Calu3 (cell line): ENCODE measurements around the gene NNT. TPM values are rescaled to one million over a fixed set of nuclear protein-coding genes. Genes with fewer than 3 reads are reported as not detected.
"Not testable (repeated sequence)": the region's sequence is repeated elsewhere in the genome, so short reads cannot be mapped to it uniquely, and the experiment has no call there.

Experiments
- Bru-seq: library from RNA; stranded (reverse); fragments of 400-500 nt; gene quantifications from one replicate; lab custom pipeline; 2021; lab: Mats Ljungman, UMichigan
- BruChase-seq, 2 experiments: library from RNA; stranded (reverse); fragments of 400-500 nt; gene quantifications; one replicate each; lab custom pipeline; 2021; lab: Mats Ljungman, UMichigan
- BruUV-seq: library from RNA; stranded (reverse); fragments of 400-500 nt; replicated peaks from 2 replicates; lab custom pipeline; 2021; lab: Mats Ljungman, UMichigan
- CTCF ChIA-PET: fragments of 300-600 bp; sonication (Branson Sonifier 250); formaldehyde crosslinking; loops from one replicate; lab custom pipeline; 2022; ENCODE audit warnings: antibody characterized with exemption; lab: Charles Lee
- DNase-seq: peaks from one replicate; pipeline ENCODE4 v3.0.0; 2022
- H3K27ac Mint-ChIP-seq: one replicate; pipeline ENCODE4 v1.8.0; 2022; ENCODE audit warnings: mixed read lengths; ENCODE audit not compliant: unreplicated experiment
- H3K27me3 Mint-ChIP-seq: one replicate; pipeline ENCODE4 v1.8.0; 2022; ENCODE audit warnings: mixed read lengths; ENCODE audit not compliant: unreplicated experiment
- H3K36me3 Mint-ChIP-seq: one replicate; pipeline ENCODE4 v1.8.0; 2022; ENCODE audit warnings: mild to moderate bottlenecking, moderate library complexity, mixed read lengths; ENCODE audit not compliant: insufficient read depth, unreplicated experiment
- H3K4me1 Mint-ChIP-seq: one replicate; pipeline ENCODE4 v1.8.0; 2022; ENCODE audit warnings: mild to moderate bottlenecking, low read depth, mixed read lengths; ENCODE audit not compliant: unreplicated experiment
- H3K4me3 Mint-ChIP-seq: one replicate; pipeline ENCODE4 v1.8.0; 2022; ENCODE audit warnings: mild to moderate bottlenecking, low read depth, moderate library complexity, mixed read lengths; ENCODE audit not compliant: unreplicated experiment
- H3K9me3 Mint-ChIP-seq: one replicate; pipeline ENCODE4 v1.8.0; 2022; ENCODE audit warnings: low read depth, mixed read lengths; ENCODE audit not compliant: unreplicated experiment
- intact Hi-C: fragments of 100-400 bp; cut with micrococcal nuclease; formaldehyde crosslinking; loops from one replicate; pipeline ENCODE4 v1.10.0; 2022; ENCODE audit not compliant: unreplicated experiment
- long read RNA-seq: library from polyadenylated mRNA; stranded (forward); transcript quantifications from one replicate; pipeline ENCODE4 v2.0.0, GENCODE V29; 2022
- total RNA-seq: library from RNA; stranded (reverse); gene quantifications from 2 replicates; pipeline ENCODE4 v1.2.3, GENCODE V29; 2022
- TF ChIP-seq, protein P1 (sequence below): fragments of 200-600 bp; IDR thresholded peaks from one replicate; pipeline ENCODE4 v1.8.0; 2022; ENCODE audit warnings: antibody characterized with exemption; ENCODE audit not compliant: unreplicated experiment

The NNT gene
- total RNA-seq: 61.7 and 72.4 TPM in 2 replicates
- percentile 78 among the genes with signal in this experiment for Bru-seq, nascent RNA
- BruChase-seq, experiment 1, labeled RNA remaining after a 6-hour chase: percentile 65 among the genes with signal in this experiment
- percentile 68 among the genes with signal in this experiment for BruChase-seq, experiment 2, labeled RNA remaining after a 2-hour chase
- long read RNA-seq, full-length matches to known transcripts: 25 of 37 reads
- long read RNA-seq, partial matches to known transcripts: 8 of 37 reads
- long read RNA-seq, other reads (novel, unspliced or antisense): 4 of 37 reads

DNA sequence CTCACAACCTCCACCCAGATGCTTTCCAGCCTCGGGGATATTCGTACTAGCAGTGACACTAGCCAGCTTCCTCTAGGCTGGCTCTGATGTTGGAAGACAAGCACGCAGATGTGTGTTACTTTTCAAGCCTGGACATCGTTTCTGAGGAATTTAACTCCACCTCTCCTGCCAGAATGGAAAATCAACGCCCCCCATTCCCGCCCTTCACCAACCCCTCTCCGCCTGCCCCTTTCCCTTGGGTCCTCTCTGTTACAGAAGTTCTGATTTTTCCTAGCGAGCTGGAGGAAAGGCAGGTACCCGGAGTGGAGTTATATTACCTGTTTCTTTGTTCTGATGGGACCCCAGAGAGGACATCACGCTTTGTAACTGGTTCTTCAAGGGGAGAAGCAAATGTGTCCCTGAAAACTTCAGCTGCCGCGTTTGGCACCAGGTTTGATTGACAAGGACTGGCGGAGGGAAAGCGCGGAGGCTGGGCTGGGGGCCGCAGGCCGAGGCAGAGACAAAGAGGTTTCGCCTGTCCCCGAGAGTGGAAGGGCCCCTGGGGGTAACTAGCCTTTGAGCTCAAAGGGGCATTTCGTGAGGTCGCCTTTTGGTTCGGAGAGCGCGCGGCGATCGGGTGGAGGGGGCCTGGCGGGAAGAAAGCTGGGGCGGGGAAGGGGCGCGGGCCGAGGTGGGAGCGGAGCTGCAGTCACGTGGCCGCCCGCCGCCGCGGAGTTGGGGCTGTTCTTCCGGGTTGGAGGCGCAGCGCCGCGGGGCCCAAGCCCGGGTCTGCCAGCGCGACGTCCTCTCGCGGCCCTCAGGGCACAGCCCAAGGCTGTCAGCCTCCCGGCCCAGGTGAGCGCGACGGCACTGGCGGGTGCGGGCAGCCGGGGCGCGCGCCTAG lies at the start of gene NNT:
NNT (plus strand) TSS at position 720 of the 883 bp plus-strand sequence. CDS start 6,016 bp downstream, outside the sequence.
- H3K36me3 Mint-ChIP-seq: peaks cover 29% of the 10 kb centered on the region
- peaks cover 2% of the 10 kb centered on the region for H3K9me3 Mint-ChIP-seq
- H3K4me3 Mint-ChIP-seq: peak within 1 kb of the TSS; percentile 89
- no peaks in the 10 kb centered on the region for H3K27me3 Mint-ChIP-seq
- TSS peak; percentile 66 for BruUV-seq
- H3K27ac Mint-ChIP-seq: peak within 1 kb of the TSS; percentile 53
- TF ChIP-seq, protein P1, sequence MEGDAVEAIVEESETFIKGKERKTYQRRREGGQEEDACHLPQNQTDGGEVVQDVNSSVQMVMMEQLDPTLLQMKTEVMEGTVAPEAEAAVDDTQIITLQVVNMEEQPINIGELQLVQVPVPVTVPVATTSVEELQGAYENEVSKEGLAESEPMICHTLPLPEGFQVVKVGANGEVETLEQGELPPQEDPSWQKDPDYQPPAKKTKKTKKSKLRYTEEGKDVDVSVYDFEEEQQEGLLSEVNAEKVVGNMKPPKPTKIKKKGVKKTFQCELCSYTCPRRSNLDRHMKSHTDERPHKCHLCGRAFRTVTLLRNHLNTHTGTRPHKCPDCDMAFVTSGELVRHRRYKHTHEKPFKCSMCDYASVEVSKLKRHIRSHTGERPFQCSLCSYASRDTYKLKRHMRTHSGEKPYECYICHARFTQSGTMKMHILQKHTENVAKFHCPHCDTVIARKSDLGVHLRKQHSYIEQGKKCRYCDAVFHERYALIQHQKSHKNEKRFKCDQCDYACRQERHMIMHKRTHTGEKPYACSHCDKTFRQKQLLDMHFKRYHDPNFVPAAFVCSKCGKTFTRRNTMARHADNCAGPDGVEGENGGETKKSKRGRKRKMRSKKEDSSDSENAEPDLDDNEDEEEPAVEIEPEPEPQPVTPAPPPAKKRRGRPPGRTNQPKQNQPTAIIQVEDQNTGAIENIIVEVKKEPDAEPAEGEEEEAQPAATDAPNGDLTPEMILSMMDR: no peak
- CTCF ChIA-PET: interaction anchor here (1.1 to 1.2 kb wide), 2 partner anchors 29 to 119 kb away, joined by 3 to 5 read pairs; partner anchors contain the start of gene TMEM267
- peaks cover 9% of the 10 kb centered on the region for H3K4me1 Mint-ChIP-seq
- intact Hi-C loops: loop anchor here (5.0 kb wide), 1 partner anchor 45 kb away; the partner anchor contains the start of gene PAIP1
- DNase-seq: peak; percentile 79

DNA sequence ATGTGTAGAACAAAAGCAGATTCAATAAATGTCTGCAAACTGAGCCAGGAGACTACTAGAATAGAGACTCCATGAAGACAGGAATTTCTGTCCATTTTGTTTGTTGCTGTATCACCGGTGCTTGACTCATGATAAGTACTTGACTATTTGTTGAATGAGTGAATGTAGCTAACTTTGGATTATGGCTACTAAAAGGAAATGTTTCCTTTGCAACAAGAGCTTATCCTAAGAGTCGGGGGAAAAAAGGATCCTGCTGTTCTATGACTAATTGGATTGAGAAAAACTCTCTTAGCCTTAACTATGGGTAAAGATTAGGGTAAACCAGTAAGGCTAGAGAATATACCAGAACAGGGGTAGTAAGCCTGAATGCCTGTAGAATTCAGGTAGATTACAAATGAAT lies 49.6 kb upstream of the NNT start:
- BruUV-seq: no TSS peak
- intact Hi-C loops: no loop called here
- Mint-ChIP-seq H3K36me3 (peaks cover 44% of the 10 kb centered on the region), H3K4me1 (peaks cover 9% of the 10 kb centered on the region), H3K4me3 (no peak overlapping the region), H3K9me3 (no peaks in the 10 kb centered on the region), H3K27me3 (no peaks in the 10 kb centered on the region), H3K27ac (no peak overlapping the region)
- CTCF ChIA-PET: no interaction called here
- DNase-seq: no peak
- TF ChIP-seq, protein P1: no peak

DNA sequence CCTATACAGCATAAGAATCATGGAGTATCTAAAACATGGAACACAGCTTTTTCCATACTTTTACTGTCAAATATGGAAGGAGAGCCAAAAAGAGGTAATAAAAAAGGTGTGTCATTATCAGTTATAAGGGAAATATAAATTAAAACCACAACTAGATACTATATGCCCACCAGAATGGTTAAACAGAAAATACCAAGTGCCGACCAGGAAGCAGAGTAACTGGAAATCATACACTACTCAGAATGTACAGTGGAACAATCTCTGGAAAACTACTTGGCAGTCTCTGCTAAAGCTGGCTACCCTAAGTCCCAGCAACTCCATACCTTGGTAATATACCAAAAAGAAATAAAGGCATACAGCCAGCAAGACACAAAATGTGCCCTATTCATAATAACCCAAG lies 48.5 kb upstream of the NNT start:
- CTCF ChIA-PET: no interaction called here
- no peak for DNase-seq
- Mint-ChIP-seq H3K27me3 (no peaks in the 10 kb centered on the region), H3K27ac (no peak overlapping the region), H3K4me1 (peaks cover 9% of the 10 kb centered on the region), H3K9me3 (no peaks in the 10 kb centered on the region), H3K4me3 (no peak overlapping the region), H3K36me3 (peaks cover 39% of the 10 kb centered on the region)
- no TSS peak for BruUV-seq
- intact Hi-C loops: no loop called here
- TF ChIP-seq, protein P1: no peak

DNA sequence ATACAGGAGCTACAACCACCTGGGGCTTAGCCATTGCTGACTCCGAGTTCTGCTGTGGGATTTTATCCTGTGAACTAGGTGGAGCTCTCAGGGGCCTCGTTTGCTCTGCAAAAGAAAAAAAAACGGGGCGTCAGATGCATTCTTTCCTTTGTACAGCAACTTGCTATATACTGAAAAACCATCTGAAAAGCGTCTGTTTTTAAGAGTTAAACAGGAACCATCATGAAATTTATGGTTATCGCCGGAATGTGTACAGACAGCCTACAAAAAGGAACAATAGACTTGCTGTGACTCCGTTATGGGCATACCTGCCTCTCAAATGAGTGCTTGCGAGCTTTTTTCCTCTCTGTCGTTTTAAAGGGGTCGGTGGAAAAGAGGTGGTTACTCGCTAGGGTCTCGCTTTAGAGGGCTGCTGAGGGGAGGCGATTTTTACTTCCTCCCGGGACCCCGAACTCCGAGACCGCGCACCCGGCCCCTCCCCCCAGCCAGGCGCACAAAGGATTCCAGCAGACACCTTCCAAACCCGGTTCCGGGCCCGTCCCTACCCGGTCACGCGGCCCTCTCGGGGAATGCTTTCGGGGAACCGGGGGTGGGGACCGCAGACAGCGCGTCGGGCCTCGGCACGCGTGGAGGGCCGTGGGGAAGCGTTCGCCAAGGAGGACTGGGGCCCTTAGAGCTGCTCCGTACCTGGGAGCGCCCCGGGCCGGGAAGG lies 46.9 kb upstream of the NNT start:
- DNase-seq: peak; percentile 64
- CTCF ChIA-PET: no interaction called here

DNA sequence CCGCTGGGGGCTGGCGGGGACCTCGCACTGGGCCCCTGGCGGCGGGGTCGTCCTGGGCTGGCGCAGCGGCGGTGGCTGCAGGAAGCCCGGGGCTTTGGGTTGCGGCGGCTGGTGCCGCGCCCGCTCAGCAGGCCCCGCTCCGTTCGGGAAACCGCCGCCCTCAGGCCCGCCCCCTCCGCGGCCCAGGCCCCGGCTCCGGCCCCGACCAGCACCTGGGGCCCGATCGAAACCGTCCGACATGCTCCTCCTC lies 46.4 kb upstream of the NNT start:
- H3K9me3 Mint-ChIP-seq, CTCF ChIA-PET, H3K4me1 Mint-ChIP-seq, DNase-seq, H3K4me3 Mint-ChIP-seq, BruUV-seq, H3K27me3 Mint-ChIP-seq: not testable (repeated sequence)
- intact Hi-C loops: loop anchor here (5.0 kb wide), 1 partner anchor 46 kb away; the partner anchor contains the start of gene NNT
- H3K36me3 Mint-ChIP-seq: peaks cover 27% of the 10 kb centered on the region
- peak overlapping the region; percentile 88 for H3K27ac Mint-ChIP-seq

More for the DNA sequence above, 46.9 kb upstream of the NNT start:
- intact Hi-C loops: loop anchor here (5.0 kb wide), 1 partner anchor 46 kb away; the partner anchor contains the start of gene NNT
- no TSS peak for BruUV-seq
- no peaks in the 10 kb centered on the region for H3K27me3 Mint-ChIP-seq
- peaks cover 31% of the 10 kb centered on the region for H3K36me3 Mint-ChIP-seq
- H3K4me3 Mint-ChIP-seq: no peak overlapping the region
- no peaks in the 10 kb centered on the region for H3K9me3 Mint-ChIP-seq
- TF ChIP-seq, protein P1: no peak
- H3K27ac Mint-ChIP-seq: peak overlapping the region; percentile 88
- peaks cover 2% of the 10 kb centered on the region for H3K4me1 Mint-ChIP-seq
